ENCODE data around the gene TMEM79. TPM values are rescaled to one million over a fixed set of nuclear protein-coding genes. Genes with fewer than 3 reads are reported as not detected.

TMEM79 gene
- 5.1 and 5.9 TPM in 2 replicates for total RNA-seq
- long read RNA-seq, partial matches to known transcripts, result 1 of 9 reads
- long read RNA-seq, other reads (novel, unspliced or antisense), result 2 of 9 reads

GRCh38 chr1:156284112-156284511 is at the start of gene TMEM79:
TMEM79 (plus strand) TSS chr1:156284325; CDS start chr1:156285227, 902 bp downstream.
- peak within 1 kb of the TSS; percentile 88 for H3K4me3 Mint-ChIP-seq (ENCODE audit: low read depth)
- H3K36me3 Mint-ChIP-seq (ENCODE audit: insufficient read depth), result peaks cover 1% of the 10 kb centered on the region
- H3K27ac Mint-ChIP-seq, result peak within 1 kb of the TSS; percentile 96
- TF ChIP-seq, protein P1, sequence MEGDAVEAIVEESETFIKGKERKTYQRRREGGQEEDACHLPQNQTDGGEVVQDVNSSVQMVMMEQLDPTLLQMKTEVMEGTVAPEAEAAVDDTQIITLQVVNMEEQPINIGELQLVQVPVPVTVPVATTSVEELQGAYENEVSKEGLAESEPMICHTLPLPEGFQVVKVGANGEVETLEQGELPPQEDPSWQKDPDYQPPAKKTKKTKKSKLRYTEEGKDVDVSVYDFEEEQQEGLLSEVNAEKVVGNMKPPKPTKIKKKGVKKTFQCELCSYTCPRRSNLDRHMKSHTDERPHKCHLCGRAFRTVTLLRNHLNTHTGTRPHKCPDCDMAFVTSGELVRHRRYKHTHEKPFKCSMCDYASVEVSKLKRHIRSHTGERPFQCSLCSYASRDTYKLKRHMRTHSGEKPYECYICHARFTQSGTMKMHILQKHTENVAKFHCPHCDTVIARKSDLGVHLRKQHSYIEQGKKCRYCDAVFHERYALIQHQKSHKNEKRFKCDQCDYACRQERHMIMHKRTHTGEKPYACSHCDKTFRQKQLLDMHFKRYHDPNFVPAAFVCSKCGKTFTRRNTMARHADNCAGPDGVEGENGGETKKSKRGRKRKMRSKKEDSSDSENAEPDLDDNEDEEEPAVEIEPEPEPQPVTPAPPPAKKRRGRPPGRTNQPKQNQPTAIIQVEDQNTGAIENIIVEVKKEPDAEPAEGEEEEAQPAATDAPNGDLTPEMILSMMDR (IDR thresholded peaks at IDR 0.05; ENCODE audit: unreplicated experiment), result no peak
- H3K27me3 Mint-ChIP-seq, result no peaks in the 10 kb centered on the region
- no peaks in the 10 kb centered on the region for H3K9me3 Mint-ChIP-seq (ENCODE audit: low read depth)
- DNase-seq (ENCODE audit: low spot score, unreplicated experiment), result no peak
- peaks cover 28% of the 10 kb centered on the region for H3K4me1 Mint-ChIP-seq (ENCODE audit: low read depth)

DNA sequence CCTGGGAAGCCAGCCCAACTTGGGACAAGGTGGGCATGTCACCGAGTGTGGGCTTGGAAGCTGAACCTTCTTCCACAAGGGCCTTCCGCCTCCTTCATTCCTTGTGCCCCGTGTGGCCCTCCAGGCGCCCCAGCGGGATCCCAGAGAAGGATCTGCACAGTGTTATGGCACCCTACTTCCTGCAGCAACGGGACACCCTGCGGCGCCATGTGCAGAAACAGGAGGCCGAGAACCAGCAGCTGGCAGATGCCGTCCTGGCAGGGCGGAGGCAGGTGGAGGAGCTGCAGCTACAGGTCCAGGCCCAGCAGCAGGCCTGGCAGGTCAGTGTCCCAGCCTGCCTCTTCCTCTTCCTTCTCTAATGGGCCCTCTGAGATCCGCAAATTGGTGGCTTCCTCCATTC is 48.0 kb upstream of the TMEM79 start:
- Mint-ChIP-seq H3K27ac (no peak overlapping the region), H3K4me3 (ENCODE audit: low read depth) (no peak overlapping the region), H3K4me1 (ENCODE audit: low read depth) (no peaks in the 10 kb centered on the region), H3K27me3 (no peaks in the 10 kb centered on the region), H3K9me3 (ENCODE audit: low read depth) (no peaks in the 10 kb centered on the region), H3K36me3 (ENCODE audit: insufficient read depth) (peaks cover 18% of the 10 kb centered on the region)
- DNase-seq (ENCODE audit: low spot score, unreplicated experiment), result no peak
- TF ChIP-seq, protein P1 (IDR thresholded peaks at IDR 0.05; ENCODE audit: unreplicated experiment), result no peak

GRCh38 chr1:156238248-156238647 is 45.9 kb upstream of the TMEM79 start:
- Mint-ChIP-seq H3K36me3 (ENCODE audit: insufficient read depth) (peaks cover 18% of the 10 kb centered on the region), H3K4me1 (ENCODE audit: low read depth) (no peaks in the 10 kb centered on the region), H3K27ac (no peak overlapping the region), H3K4me3 (ENCODE audit: low read depth) (no peak overlapping the region), H3K9me3 (ENCODE audit: low read depth) (no peaks in the 10 kb centered on the region), H3K27me3 (no peaks in the 10 kb centered on the region)
- no peak for DNase-seq (ENCODE audit: low spot score, unreplicated experiment)
- TF ChIP-seq, protein P1 (IDR thresholded peaks at IDR 0.05; ENCODE audit: unreplicated experiment), result no peak

GRCh38 chr1:156241311-156241811 is 42.8 kb upstream of the TMEM79 start:
- Mint-ChIP-seq H3K36me3 (ENCODE audit: insufficient read depth) (peaks cover 12% of the 10 kb centered on the region), H3K4me3 (ENCODE audit: low read depth) (no peak overlapping the region), H3K9me3 (ENCODE audit: low read depth) (no peaks in the 10 kb centered on the region), H3K27ac (no peak overlapping the region), H3K27me3 (no peaks in the 10 kb centered on the region), H3K4me1 (ENCODE audit: low read depth) (no peaks in the 10 kb centered on the region)
- TF ChIP-seq, protein P1 (IDR thresholded peaks at IDR 0.05; ENCODE audit: unreplicated experiment), result no peak
- no peak for DNase-seq (ENCODE audit: low spot score, unreplicated experiment)

DNA sequence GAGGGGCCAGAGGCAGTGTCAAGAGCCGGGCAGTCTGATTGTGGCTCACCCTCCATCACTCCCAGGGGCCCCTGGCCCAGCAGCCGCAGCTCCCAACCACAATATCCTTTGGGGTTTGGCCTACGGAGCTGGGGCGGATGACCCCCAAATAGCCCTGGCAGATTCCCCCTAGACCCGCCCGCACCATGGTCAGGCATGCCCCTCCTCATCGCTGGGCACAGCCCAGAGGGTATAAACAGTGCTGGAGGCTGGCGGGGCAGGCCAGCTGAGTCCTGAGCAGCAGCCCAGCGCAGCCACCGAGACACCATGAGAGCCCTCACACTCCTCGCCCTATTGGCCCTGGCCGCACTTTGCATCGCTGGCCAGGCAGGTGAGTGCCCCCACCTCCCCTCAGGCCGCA is 42.2 kb upstream of the TMEM79 start, which contains the start of gene BGLAP:
TSS of gene BGLAP (plus strand) at position 259 of the 400 bp plus-strand sequence. CDS start at position 307, 48 bp downstream.
- peak within 1 kb of the TSS; percentile 76 for H3K27ac Mint-ChIP-seq
- DNase-seq (ENCODE audit: low spot score, unreplicated experiment), result no peak
- H3K27me3 Mint-ChIP-seq, result no peaks in the 10 kb centered on the region
- TF ChIP-seq, protein P1 (IDR thresholded peaks at IDR 0.05; ENCODE audit: unreplicated experiment), result no peak
- H3K36me3 Mint-ChIP-seq (ENCODE audit: insufficient read depth), result peaks cover 10% of the 10 kb centered on the region
- H3K4me3 Mint-ChIP-seq (ENCODE audit: low read depth), result no peak within 1 kb of the TSS
- H3K9me3 Mint-ChIP-seq (ENCODE audit: low read depth), result no peaks in the 10 kb centered on the region
- no peaks in the 10 kb centered on the region for H3K4me1 Mint-ChIP-seq (ENCODE audit: low read depth)
